HL-60 (cell line): ENCODE data around the gene MAOA.

ENCODE experiments used
- DNase-seq, 2 experiments: peaks; one replicate each; pipeline ENCODE4 v3.0.0-alpha.2; 2010 to 2020; ENCODE audit warnings: low read depth in 1 of 2, low spot score in 1 of 2
- H3K27ac ChIP-seq: fragments of 250-450 bp; sonication (Bioruptor Pico); replicated peaks from 2 replicates; pipeline ENCODE4 v1.5.1; 2020; ENCODE audit warnings: mild to moderate bottlenecking, moderate library complexity
- H3K27me3 ChIP-seq: fragments of 250-450 bp; sonication (Bioruptor Pico); 2 replicates; pipeline ENCODE4 v1.5.1; 2021; ENCODE audit warnings: mild to moderate bottlenecking, moderate library complexity; ENCODE audit not compliant: insufficient read depth, poor library complexity, severe bottlenecking
- H3K4me3 ChIP-seq: replicated peaks from 2 replicates; pipeline ENCODE4 v1.5.1; 2011; ENCODE audit warnings: mild to moderate bottlenecking, control low read depth, low read length; ENCODE audit not compliant: insufficient read depth
- GABPA ChIP-seq: IDR thresholded peaks from 2 replicates; pipeline ENCODE4 v1.6.1; 2012; ENCODE audit warnings: low read depth
- POLR2AphosphoS5 ChIP-seq: IDR thresholded peaks from 2 replicates; pipeline ENCODE4 v1.6.1; 2012; ENCODE audit warnings: low read depth
- REST ChIP-seq: IDR thresholded peaks from 2 replicates; pipeline ENCODE4 v1.6.1; 2012; ENCODE audit warnings: low read depth; ENCODE audit not compliant: insufficient replicate concordance
- SPI1 ChIP-seq: IDR thresholded peaks from 2 replicates; pipeline ENCODE4 v1.6.1; 2012; ENCODE audit warnings: low read depth, mild to moderate bottlenecking, borderline replicate concordance
- TF ChIP-seq, protein P1 (sequence below): IDR thresholded peaks from one replicate; pipeline ENCODE4 v1.5.1; 2011; ENCODE audit warnings: low read length, control low read depth, inconsistent platforms; ENCODE audit not compliant: insufficient read depth

The MAOA gene

DNA sequence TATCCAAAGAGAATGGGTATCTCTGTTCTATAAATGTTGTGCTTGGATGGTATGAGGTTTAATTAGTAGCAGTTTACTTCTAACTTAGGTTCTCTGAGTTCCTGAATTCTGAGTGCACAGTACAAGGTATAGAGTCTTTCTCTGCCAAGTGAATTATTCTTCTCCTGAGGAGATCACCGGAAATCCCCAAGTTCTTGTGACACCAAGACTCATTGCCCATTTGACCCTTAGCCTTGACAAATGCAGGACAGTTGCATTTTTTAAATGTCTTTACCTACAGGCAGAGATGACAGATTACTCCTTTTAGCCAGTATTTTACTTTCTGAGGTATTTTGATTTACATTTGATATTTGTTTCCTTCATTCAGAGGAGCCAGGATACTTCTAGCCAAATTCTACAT lies 72.9 kb downstream of the MAOA start:
- no peak overlapping the region for H3K4me3 ChIP-seq
- H3K27me3 ChIP-seq = no peaks in the 10 kb centered on the region
- no peak for DNase-seq
- TF ChIP-seq REST = no peak
- no peak for TF ChIP-seq SPI1
- no peak for TF ChIP-seq GABPA
- TF ChIP-seq, protein P1, sequence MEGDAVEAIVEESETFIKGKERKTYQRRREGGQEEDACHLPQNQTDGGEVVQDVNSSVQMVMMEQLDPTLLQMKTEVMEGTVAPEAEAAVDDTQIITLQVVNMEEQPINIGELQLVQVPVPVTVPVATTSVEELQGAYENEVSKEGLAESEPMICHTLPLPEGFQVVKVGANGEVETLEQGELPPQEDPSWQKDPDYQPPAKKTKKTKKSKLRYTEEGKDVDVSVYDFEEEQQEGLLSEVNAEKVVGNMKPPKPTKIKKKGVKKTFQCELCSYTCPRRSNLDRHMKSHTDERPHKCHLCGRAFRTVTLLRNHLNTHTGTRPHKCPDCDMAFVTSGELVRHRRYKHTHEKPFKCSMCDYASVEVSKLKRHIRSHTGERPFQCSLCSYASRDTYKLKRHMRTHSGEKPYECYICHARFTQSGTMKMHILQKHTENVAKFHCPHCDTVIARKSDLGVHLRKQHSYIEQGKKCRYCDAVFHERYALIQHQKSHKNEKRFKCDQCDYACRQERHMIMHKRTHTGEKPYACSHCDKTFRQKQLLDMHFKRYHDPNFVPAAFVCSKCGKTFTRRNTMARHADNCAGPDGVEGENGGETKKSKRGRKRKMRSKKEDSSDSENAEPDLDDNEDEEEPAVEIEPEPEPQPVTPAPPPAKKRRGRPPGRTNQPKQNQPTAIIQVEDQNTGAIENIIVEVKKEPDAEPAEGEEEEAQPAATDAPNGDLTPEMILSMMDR = no peak
- no peak for TF ChIP-seq POLR2AphosphoS5
- H3K27ac ChIP-seq = no peak overlapping the region

GRCh38 chrX:43731086-43731485 lies 75.0 kb downstream of the MAOA start:
- Histone ChIP-seq H3K27me3 (no peaks in the 10 kb centered on the region), H3K27ac (no peak overlapping the region), H3K4me3 (no peak overlapping the region)
- TF ChIP-seq REST (no peak), GABPA (no peak), SPI1 (no peak), POLR2AphosphoS5 (no peak)
- TF ChIP-seq, protein P1 = no peak
- no peak for DNase-seq

DNA sequence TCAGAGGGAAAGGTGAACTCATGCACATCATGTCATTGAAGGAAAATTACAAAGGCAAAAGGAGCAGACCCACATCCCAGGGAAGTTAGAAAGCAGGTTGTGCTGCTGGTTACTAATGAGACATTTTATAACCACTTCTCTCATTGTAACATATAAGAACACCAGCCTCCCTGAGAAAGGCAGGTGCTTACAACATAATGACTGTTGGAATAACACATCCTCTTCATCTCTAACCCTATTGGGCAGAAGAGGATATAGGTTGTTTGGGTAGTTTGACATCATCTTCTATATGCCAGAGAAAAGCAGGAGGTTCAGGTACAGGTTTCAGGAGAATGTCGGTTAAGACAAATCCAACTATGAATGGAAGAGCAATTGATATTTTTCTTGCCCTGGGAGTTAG lies 77.6 kb downstream of the MAOA start:
- Histone ChIP-seq H3K27ac (no peak overlapping the region), H3K27me3 (no peaks in the 10 kb centered on the region), H3K4me3 (no peak overlapping the region)
- no peak for DNase-seq
- no peak for TF ChIP-seq POLR2AphosphoS5
- TF ChIP-seq, protein P1 = no peak

DNA sequence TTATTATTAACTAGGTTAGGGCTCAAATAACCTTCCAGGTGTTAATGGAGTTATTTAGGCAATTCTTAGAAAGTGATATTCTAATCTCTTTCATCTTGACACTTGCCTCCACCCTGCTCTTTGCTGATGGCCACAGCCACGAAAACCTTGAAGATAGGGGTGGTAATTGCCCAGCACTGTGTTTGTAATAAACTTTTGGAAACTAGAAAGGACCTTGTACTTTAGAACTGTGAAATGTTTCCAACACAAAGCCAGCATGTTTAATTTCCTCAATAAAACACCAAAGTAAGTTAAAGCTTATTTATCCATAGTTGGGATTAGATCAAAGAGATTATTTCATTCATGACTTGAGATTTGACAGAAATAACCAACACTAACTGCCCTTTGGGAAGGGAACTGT lies 78.3 kb downstream of the MAOA start:
- Histone ChIP-seq H3K4me3 (no peak overlapping the region), H3K27ac (no peak overlapping the region), H3K27me3 (no peaks in the 10 kb centered on the region)
- no peak for DNase-seq
- no peak for TF ChIP-seq POLR2AphosphoS5
- TF ChIP-seq SPI1 = no peak
- no peak for TF ChIP-seq REST
- no peak for TF ChIP-seq GABPA
- TF ChIP-seq, protein P1 = no peak
